Endothelial cell of umbilical vein (primary cell): ENCODE data around the gene METTL18.

ENCODE experiments used
- EZH2 ChIP-seq: IDR thresholded peaks from 2 replicates; pipeline ENCODE4 v1.6.1; 2012; ENCODE audit warnings: borderline replicate concordance, low read depth, mild to moderate bottlenecking, moderate library complexity, low read length, inconsistent platforms; ENCODE audit not compliant: severe bottlenecking
- JUN ChIP-seq: IDR thresholded peaks from 2 replicates; pipeline ENCODE4 v1.6.1; 2011; ENCODE audit warnings: borderline replicate concordance, low read depth; ENCODE audit not compliant: insufficient read length, insufficient read depth
- POLR2A ChIP-seq: IDR thresholded peaks from 2 replicates; pipeline ENCODE4 v1.6.1; 2012; ENCODE audit warnings: low read depth, mild to moderate bottlenecking, control low read depth, low read length
- POLR2AphosphoS5 ChIP-seq: IDR thresholded peaks from 2 replicates; pipeline ENCODE4 v1.6.1; 2012; ENCODE audit warnings: low read depth, mild to moderate bottlenecking, control low read depth, low read length, moderate library complexity; ENCODE audit not compliant: insufficient read depth
- TF ChIP-seq, protein P1 (sequence below), 2 donors: IDR thresholded peaks; 1 replicate in 1 of 2; 2 replicates in 1 of 2; pipeline ENCODE4 v1.5.1; 2011; ENCODE audit warnings: low read length in 2 of 2, mild to moderate bottlenecking in 2 of 2, moderate library complexity in 2 of 2, control low read depth in 1 of 2, inconsistent platforms in 1 of 2, low read depth in 1 of 2; ENCODE audit not compliant: insufficient read depth in 1 of 2; ENCODE audit errors: extremely low read depth in 1 of 2
- TF ChIP-seq, protein P2 (sequence below): IDR thresholded peaks from 2 replicates; pipeline ENCODE4 v1.6.1; 2011; ENCODE audit not compliant: insufficient read depth, insufficient read length

DNA sequence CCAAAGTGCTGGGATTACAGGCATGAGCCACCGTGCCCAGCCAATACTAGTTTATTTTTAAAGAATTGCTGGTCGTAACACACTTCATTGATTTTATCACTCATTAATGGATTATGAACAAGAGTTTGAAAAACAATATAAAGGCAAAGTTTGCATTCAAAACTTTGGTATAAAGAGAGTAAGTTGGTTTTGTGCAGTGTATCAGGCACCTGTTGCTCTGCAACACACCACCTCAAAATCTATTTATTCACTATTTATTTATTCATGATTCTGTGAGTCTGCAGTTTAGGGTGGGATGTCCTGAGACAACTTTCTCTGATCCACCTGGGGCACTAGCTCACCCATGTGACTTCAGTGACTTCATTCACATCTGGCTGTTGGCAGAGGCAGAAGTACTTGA, 10.2 kb upstream of the METTL18 start:
- TF ChIP-seq, protein P1, sequence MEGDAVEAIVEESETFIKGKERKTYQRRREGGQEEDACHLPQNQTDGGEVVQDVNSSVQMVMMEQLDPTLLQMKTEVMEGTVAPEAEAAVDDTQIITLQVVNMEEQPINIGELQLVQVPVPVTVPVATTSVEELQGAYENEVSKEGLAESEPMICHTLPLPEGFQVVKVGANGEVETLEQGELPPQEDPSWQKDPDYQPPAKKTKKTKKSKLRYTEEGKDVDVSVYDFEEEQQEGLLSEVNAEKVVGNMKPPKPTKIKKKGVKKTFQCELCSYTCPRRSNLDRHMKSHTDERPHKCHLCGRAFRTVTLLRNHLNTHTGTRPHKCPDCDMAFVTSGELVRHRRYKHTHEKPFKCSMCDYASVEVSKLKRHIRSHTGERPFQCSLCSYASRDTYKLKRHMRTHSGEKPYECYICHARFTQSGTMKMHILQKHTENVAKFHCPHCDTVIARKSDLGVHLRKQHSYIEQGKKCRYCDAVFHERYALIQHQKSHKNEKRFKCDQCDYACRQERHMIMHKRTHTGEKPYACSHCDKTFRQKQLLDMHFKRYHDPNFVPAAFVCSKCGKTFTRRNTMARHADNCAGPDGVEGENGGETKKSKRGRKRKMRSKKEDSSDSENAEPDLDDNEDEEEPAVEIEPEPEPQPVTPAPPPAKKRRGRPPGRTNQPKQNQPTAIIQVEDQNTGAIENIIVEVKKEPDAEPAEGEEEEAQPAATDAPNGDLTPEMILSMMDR (IDR thresholded peaks at IDR 0.05; ENCODE audit: extremely low read depth in 1 of 2, insufficient read depth in 1 of 2, low read depth in 1 of 2, low read length in 2 of 2) = no peak
- TF ChIP-seq, protein P2, sequence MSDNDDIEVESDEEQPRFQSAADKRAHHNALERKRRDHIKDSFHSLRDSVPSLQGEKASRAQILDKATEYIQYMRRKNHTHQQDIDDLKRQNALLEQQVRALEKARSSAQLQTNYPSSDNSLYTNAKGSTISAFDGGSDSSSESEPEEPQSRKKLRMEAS = no peak
- TF ChIP-seq POLR2A = no peak
- no peak for TF ChIP-seq JUN
- no peak for TF ChIP-seq EZH2
- TF ChIP-seq POLR2AphosphoS5 = no peak
